ENCODE results near the gene SYNDIG1. TPM values are rescaled to one million over a fixed set of nuclear protein-coding genes. Genes with fewer than 3 reads are reported as not detected.

Gene SYNDIG1
- total RNA-seq, 1 experiment from 2014 or later = 1.1 TPM

- no peak for DNase-seq (ENCODE audit: low read depth)
Observed at GRCh38 chr20:24560571-24561491, 91.4 kb downstream of the SYNDIG1 start.

GRCh38 chr20:24565835-24566351 lies 96.5 kb downstream of the SYNDIG1 start:
- no peak for DNase-seq (ENCODE audit: low read depth)

GRCh38 chr20:24566656-24567055 lies 97.2 kb downstream of the SYNDIG1 start:
- no peak for DNase-seq (ENCODE audit: low read depth)

- DNase-seq (ENCODE audit: low read depth) = no peak
Observed at GRCh38 chr20:24567508-24567907, 98.1 kb downstream of the SYNDIG1 start.

- DNase-seq (ENCODE audit: low read depth) = no peak
Observed at GRCh38 chr20:24568842-24569241, 99.4 kb downstream of the SYNDIG1 start.

GRCh38 chr20:24571159-24571558 lies 101.7 kb downstream of the SYNDIG1 start:
- DNase-seq (ENCODE audit: low read depth) = no peak

GRCh38 chr20:24572140-24572539 lies 102.7 kb downstream of the SYNDIG1 start:
- no peak for DNase-seq (ENCODE audit: low read depth)

- no peak for DNase-seq (ENCODE audit: low read depth)
Observed at GRCh38 chr20:24572862-24573261, 103.4 kb downstream of the SYNDIG1 start.

GRCh38 chr20:24573557-24573956 lies 104.1 kb downstream of the SYNDIG1 start:
- DNase-seq (ENCODE audit: low read depth) = no peak

- DNase-seq (ENCODE audit: low read depth) = no peak
Observed at GRCh38 chr20:24574307-24574706, 104.9 kb downstream of the SYNDIG1 start.

GRCh38 chr20:24574797-24575196 lies 105.4 kb downstream of the SYNDIG1 start:
- no peak for DNase-seq (ENCODE audit: low read depth)

- DNase-seq (ENCODE audit: low read depth) = no peak
Observed at GRCh38 chr20:24575811-24576210, 106.4 kb downstream of the SYNDIG1 start.

GRCh38 chr20:24576447-24576846 lies 107.0 kb downstream of the SYNDIG1 start:
- DNase-seq (ENCODE audit: low read depth) = no peak

- DNase-seq (ENCODE audit: low read depth) = no peak
Observed at GRCh38 chr20:24577271-24577909, 108.0 kb downstream of the SYNDIG1 start.

- DNase-seq (ENCODE audit: low read depth) = no peak
Observed at GRCh38 chr20:24578567-24579415, 109.4 kb downstream of the SYNDIG1 start.

GRCh38 chr20:24579475-24579874 lies 110.0 kb downstream of the SYNDIG1 start:
- DNase-seq (ENCODE audit: low read depth) = no peak

- DNase-seq (ENCODE audit: low read depth) = no peak
Observed at GRCh38 chr20:24580006-24580405, 110.6 kb downstream of the SYNDIG1 start.

- peak; percentile 21 for DNase-seq (ENCODE audit: low read depth)
Observed at GRCh38 chr20:24580855-24581254, 111.4 kb downstream of the SYNDIG1 start.

- DNase-seq (ENCODE audit: low read depth) = no peak
Observed at GRCh38 chr20:24581443-24582170, 112.2 kb downstream of the SYNDIG1 start.

- no peak for DNase-seq (ENCODE audit: low read depth)
Observed at GRCh38 chr20:24582373-24583168, 113.1 kb downstream of the SYNDIG1 start.
